Naive thymus-derived CD8-positive, alpha-beta T cell (primary cell): Measurements from ENCODE around the gene MICALL2. TPM values are rescaled to one million over a fixed set of nuclear protein-coding genes. Genes with fewer than 3 reads are reported as not detected.

ENCODE experiments used
- ATAC-seq, 2 donors: fragments of 150-1000 bp; cut with Tn5 transposase in 1 of 2; sonication (Bioruptor Pico), chemical (Tn5 transposase) in 1 of 2; 1 replicate in 1 of 2; 2 replicates in 1 of 2; pipeline ENCODE4 v1.10.0; 2021; ENCODE audit warnings: mild to moderate bottlenecking in 2 of 2, moderate library complexity in 2 of 2
- POLR2A ChIA-PET: fragments of 350-600 bp; sonication (Branson Sonifier 250); formaldehyde crosslinking; loops from one replicate; lab custom pipeline; 2021; ENCODE audit warnings: antibody characterized with exemption; lab: Charles Lee
- DNase-seq, 10 donors: peaks; one replicate each; pipeline versions ENCODE4 v3.0.0 to v3.0.0-alpha.2; 2020 to 2022
- H3K27ac Mint-ChIP-seq, 10 donors: one replicate each; pipeline ENCODE4 v1.8.0; 2020 to 2022; ENCODE audit warnings: mild to moderate bottlenecking in 10 of 10, mixed read lengths in 10 of 10, moderate library complexity in 4 of 10, inconsistent platforms in 1 of 10
- H3K27me3 Mint-ChIP-seq, 5 donors: one replicate each; pipeline ENCODE4 v1.8.0; 2021 to 2022; ENCODE audit warnings: mixed read lengths in 5 of 5
- H3K36me3 Mint-ChIP-seq, 3 donors: one replicate each; pipeline ENCODE4 v1.8.0; 2020 to 2022; ENCODE audit warnings: mixed read lengths in 3 of 3, mild to moderate bottlenecking in 2 of 3, inconsistent platforms in 1 of 3
- H3K4me1 Mint-ChIP-seq, 4 donors: one replicate each; pipeline ENCODE4 v1.8.0; 2021 to 2022; ENCODE audit warnings: mixed read lengths in 4 of 4
- H3K4me3 Mint-ChIP-seq, 10 donors: one replicate each; pipeline ENCODE4 v1.8.0; 2020 to 2022; ENCODE audit warnings: mild to moderate bottlenecking in 10 of 10, mixed read lengths in 10 of 10, moderate library complexity in 6 of 10, inconsistent platforms in 1 of 10
- H3K9me3 Mint-ChIP-seq, 9 donors: one replicate each; pipeline ENCODE4 v1.8.0; 2020 to 2022; ENCODE audit warnings: mixed read lengths in 9 of 9, mild to moderate bottlenecking in 3 of 9, inconsistent platforms in 1 of 9, moderate library complexity in 1 of 9
- polyA plus RNA-seq, 3 donors: library from polyadenylated mRNA; unstranded; fragments of 300-500 nt; fragmentation: Illumina TruSeq; gene quantifications; one replicate each; pipeline ENCODE4 v1.2.3, GENCODE V29; 2021
- total RNA-seq, 8 experiments: library from RNA in 2 of 8; stranded (reverse) in 2 of 8; gene quantifications; one replicate each; pipeline ENCODE4 v1.2.3 and lab custom pipeline; 2021 to 2026

The MICALL2 gene
- total and polyA plus RNA-seq, 5 experiments from 2014 or later = 0.85 to 4.6 (median 2.5) TPM; not detected in 1

DNA sequence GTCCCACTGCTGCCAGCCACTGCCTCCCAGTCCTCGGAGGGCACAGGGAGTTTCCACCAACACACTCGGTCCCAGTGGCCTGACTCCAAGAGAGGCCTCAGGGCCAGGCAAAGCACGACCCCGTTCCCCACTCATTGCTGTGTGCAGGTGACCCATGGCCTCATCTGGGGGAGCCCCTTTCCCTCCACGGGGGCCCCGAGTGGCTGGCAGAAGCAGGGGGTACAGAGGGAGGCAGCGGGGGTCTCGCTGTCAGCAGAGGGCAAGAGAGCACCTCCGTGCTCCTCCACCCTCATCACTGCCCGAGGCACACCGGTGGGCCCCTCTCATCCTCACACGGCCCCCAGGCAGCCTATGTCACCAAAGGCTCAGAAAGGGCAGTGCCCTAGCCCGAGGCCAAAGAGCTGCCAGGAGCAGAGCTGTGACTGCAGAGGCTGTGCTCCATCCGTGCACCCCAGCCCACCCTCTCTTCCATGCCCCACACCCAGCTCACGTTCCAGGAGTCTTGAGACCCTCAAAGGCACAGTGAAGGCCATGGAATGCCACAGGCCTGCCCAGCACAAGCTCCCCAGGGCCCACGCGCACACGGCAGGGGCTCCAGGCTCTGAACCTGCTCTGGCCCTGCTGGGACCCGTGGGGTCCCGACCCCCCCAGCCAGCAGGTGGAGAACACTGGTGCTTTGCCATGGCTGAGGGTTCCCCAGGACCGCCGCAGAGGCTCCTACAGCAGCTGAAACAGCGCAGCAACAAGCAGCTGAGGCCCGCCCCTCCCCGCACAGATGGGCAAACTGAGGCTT is 25.9 kb downstream of the MICALL2 start:
- H3K27me3 Mint-ChIP-seq = peaks cover 2 to 14% (median 4%) of the 10 kb centered on the region in 5 donors
- H3K36me3 Mint-ChIP-seq = no peaks in the 10 kb centered on the region
- POLR2A ChIA-PET = no interaction called here
- no peak for DNase-seq
- no peak for ATAC-seq
- H3K9me3 Mint-ChIP-seq = no peaks in the 10 kb centered on the region
- H3K27ac Mint-ChIP-seq = peak overlapping the region in 1 of 10 donors; percentile 31
- peaks cover 2 to 7% (median 2%) of the 10 kb centered on the region in 4 donors for H3K4me1 Mint-ChIP-seq
- H3K4me3 Mint-ChIP-seq = no peak overlapping the region

DNA sequence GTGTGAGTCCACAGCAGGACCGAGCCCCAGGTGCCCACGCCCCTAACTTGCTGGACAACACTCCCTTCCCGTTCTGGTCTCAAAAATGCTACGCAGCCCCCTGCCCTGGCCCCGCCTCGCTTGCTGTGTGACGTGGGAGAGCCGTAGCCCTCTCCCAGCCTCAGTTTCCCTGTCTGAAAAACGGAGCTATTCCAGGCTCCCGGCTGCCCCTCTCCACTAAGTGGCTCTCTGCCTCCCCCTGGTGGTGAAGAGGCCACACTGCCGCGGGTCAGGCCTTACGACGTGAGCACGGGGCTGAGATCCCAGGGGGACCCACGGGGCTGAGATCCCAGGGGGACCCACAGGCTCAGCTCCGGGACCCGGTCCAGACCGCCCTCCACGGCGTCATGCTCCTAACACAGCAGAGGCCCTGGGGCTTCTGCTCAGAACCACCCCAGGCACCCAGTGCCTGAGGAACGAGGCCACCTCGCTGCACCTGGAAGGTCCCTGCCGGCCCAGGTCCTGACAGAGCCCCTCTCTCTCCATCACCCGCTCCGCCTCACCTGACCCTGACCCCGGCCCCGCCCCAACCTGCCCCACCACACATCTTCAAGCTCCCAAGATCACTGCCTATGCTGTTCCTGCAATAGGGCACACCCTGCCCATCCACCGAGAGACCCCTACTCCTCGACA is 26.7 kb downstream of the MICALL2 start:
- DNase-seq = peak; percentile 49 to 87 (median 76)
- H3K4me1 Mint-ChIP-seq = peaks cover 2 to 7% (median 2%) of the 10 kb centered on the region in 4 donors
- no peaks in the 10 kb centered on the region for H3K36me3 Mint-ChIP-seq
- H3K9me3 Mint-ChIP-seq = no peaks in the 10 kb centered on the region
- POLR2A ChIA-PET = no interaction called here
- H3K27me3 Mint-ChIP-seq = peaks cover 2 to 14% (median 4%) of the 10 kb centered on the region in 5 donors
- H3K27ac Mint-ChIP-seq = peak overlapping the region in 3 of 10 donors; percentile 31 to 74 (median 59)
- peak; percentile 77 to 91 for ATAC-seq
- peak overlapping the region in 3 of 10 donors; percentile 22 to 72 (median 55) for H3K4me3 Mint-ChIP-seq

DNA sequence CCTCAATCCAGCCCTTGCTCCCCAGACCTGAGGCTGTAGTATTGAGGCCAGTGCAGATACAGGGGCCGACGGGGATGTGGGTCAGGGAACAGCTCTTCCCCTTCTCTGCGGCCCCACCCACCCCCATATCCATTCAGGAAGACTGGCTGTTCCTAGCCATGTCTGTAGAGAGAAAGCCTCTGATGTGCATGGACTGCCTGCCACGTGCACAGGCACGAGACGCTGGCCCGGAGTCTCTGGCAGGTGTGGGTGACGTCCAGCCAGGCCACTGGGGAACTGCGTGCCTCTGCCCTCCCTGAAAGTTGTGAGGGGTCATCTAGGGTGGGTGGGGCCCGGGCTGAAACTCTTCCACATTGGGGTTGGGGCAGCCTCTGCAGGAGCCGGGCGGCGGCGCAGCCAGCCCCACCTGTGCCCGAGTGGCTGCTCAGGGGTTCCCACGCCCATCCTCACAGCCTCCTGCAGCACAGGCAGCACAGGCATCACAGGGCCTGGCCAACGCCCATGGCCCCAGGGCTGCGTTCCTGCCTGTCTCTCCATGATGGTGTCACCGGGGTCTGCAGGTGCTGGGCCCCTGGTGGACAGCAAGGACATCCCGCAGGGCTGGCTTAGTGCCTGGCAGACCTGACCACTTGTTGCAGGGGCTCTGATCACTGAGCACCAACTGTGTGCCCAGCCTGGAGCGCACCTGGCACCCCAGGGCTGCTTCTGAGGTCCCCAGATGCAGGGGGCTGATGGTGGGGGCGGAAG is 27.5 kb downstream of the MICALL2 start:
- Mint-ChIP-seq H3K36me3 (no peaks in the 10 kb centered on the region), H3K27ac (no peak overlapping the region), H3K27me3 (peaks cover 2 to 14% (median 4%) of the 10 kb centered on the region in 5 donors), H3K4me3 (no peak overlapping the region), H3K4me1 (peaks cover 2 to 7% (median 2%) of the 10 kb centered on the region in 4 donors), H3K9me3 (no peaks in the 10 kb centered on the region)
- DNase-seq = no peak
- POLR2A ChIA-PET = no interaction called here
- ATAC-seq = no peak

- Mint-ChIP-seq H3K4me3 (no peak overlapping the region), H3K27me3 (peaks cover 2 to 14% (median 4%) of the 10 kb centered on the region in 5 donors), H3K4me1 (peaks cover 2 to 7% (median 2%) of the 10 kb centered on the region in 4 donors), H3K9me3 (no peaks in the 10 kb centered on the region), H3K36me3 (no peaks in the 10 kb centered on the region), H3K27ac (no peak overlapping the region)
- DNase-seq (no peak), ATAC-seq (no peak)
- POLR2A ChIA-PET = no interaction called here
These were observed 28.0 kb downstream of the MICALL2 start for GRCh38 chr7:1431226-1431625.

DNA sequence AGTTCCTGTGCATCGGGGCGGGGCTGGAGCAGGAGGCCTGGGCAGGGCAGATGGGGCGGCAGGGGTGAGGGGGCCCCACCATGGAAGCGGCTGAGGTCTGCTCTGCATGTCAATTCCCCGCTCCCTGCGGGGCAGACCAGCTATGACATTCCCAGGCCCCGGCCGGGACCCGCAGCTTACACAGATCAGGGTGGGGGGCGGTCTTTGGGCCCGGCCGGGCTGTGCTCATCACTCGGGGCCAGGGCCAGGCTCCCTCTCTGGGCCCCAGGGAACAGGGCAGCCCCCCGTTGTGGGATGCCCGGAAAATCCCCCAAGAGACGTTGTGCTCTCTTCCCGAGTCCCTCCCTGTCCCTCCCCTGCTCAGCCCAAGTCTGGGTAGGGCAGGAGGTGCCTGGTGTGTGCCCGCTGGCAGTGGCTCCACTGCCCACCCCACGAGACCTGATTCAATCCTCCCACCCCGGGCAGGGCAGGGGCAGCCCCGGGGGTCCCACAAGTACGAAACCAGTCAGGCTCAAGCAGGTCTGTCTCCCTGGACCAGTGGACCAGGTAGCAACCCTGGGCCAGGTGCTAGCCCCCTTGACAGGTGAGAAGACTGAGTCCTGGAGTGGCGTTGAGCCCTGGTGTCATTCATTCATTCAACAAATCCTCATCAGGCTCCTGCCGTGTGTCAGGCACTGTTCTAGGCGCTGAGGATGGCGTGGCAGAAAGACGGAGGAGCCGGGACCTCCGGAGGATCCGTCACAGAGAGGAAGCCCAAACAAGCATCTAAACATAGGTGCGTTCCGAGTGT is 29.0 kb downstream of the MICALL2 start:
- POLR2A ChIA-PET = no interaction called here
- Mint-ChIP-seq H3K27ac (no peak overlapping the region), H3K27me3 (peaks cover 2 to 14% (median 4%) of the 10 kb centered on the region in 5 donors), H3K36me3 (no peaks in the 10 kb centered on the region), H3K9me3 (no peaks in the 10 kb centered on the region), H3K4me3 (no peak overlapping the region), H3K4me1 (peaks cover 2 to 7% (median 2%) of the 10 kb centered on the region in 4 donors)
- ATAC-seq = no peak
- no peak for DNase-seq

DNA sequence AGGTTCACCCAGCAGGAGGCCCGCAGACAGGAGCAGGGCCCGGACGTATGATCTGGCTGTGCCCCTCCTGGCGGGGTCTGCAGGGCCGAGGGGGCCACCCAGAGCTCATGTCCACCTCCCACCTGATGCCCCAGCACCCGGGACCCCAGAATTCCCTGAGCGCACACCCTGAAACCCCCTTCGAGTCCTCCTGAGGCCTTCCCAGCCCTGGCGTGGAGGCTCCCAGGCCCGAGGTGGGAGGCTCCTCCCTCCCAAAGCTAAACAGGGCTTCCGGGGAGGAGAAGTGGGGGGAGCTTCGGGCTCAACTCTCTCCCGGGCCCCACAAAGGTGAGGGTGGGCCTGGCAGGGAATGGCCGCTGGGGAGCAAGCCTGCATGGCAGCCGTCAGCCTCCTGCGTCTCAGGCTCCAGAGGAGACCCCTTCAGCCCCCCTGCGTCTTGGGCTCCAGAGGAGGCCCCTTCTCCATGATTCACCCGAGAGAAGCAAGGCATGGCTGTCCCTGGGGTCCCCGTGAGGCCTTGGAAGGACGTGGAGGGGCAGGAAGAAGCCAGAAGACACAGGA is 30.2 kb downstream of the MICALL2 start:
- DNase-seq (no peak), ATAC-seq (no peak)
- Mint-ChIP-seq H3K9me3 (no peaks in the 10 kb centered on the region), H3K4me1 (peaks cover 2 to 7% (median 2%) of the 10 kb centered on the region in 4 donors), H3K27ac (no peak overlapping the region), H3K27me3 (peaks cover 2 to 16% (median 4%) of the 10 kb centered on the region in 5 donors), H3K36me3 (no peaks in the 10 kb centered on the region), H3K4me3 (no peak overlapping the region)
- POLR2A ChIA-PET = no interaction called here

DNA sequence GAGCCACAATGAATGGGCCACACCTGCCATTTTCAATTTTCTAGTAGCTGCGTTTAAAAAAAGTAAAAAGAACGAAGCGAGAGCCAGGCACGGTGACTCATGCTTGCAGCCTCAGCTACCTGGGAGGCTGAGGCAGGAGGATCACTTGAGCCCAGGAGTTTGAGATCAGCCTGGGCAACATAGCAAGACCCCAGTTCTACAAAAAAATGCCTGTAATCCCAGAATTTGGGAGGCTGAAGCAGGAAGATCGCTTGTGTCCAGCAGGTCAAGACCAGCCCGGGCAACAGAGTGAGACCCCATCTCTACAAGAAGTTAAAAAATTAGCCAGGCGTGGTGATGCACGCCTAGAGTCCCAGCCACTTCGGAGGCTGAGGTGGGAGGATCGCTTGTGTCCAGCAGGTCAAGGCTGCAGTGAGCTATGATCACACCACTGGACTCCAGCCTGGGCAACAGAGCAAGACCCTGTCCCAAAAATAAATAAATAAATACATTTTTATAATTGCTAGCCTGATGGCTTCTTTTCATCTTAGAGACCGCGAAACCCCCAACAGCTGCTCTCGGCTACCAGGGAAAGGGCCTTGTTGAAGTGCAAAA is 32.1 kb downstream of the MICALL2 start:
- Mint-ChIP-seq H3K36me3 (no peaks in the 10 kb centered on the region), H3K4me1 (peaks cover 0 to 3% (median under 1%) of the 10 kb centered on the region in 4 donors), H3K4me3 (no peak overlapping the region), H3K27me3 (peaks cover 2 to 21% (median 5%) of the 10 kb centered on the region in 5 donors), H3K27ac (no peak overlapping the region), H3K9me3 (no peaks in the 10 kb centered on the region)
- DNase-seq (no peak), ATAC-seq (no peak)
- POLR2A ChIA-PET = interaction anchor here (0.6 kb wide), 2 partner anchors 92 to 907 kb away, joined by 3 to 4 read pairs; no protein-coding TSS in a partner anchor

- Mint-ChIP-seq H3K36me3 (no peaks in the 10 kb centered on the region), H3K4me1 (peaks cover 0 to 3% (median 0%) of the 10 kb centered on the region in 4 donors), H3K27ac (peak overlapping the region in 1 of 10 donors; percentile 24), H3K9me3 (no peaks in the 10 kb centered on the region), H3K27me3 (peaks cover 2 to 22% (median 5%) of the 10 kb centered on the region in 5 donors), H3K4me3 (no peak overlapping the region)
- POLR2A ChIA-PET = interaction anchor here (0.6 kb wide), 1 partner anchor 908 kb away, joined by 4 read pairs; no protein-coding TSS in a partner anchor
- DNase-seq (no peak), ATAC-seq (no peak)
These were observed 32.8 kb downstream of the MICALL2 start for GRCh38 chr7:1426474-1426873.

GRCh38 chr7:1425292-1426136 is 33.8 kb downstream of the MICALL2 start:
- Mint-ChIP-seq H3K4me3 (no peak overlapping the region), H3K9me3 (no peaks in the 10 kb centered on the region), H3K27ac (peak overlapping the region in 1 of 10 donors; percentile 56), H3K27me3 (peaks cover 2 to 15% (median 5%) of the 10 kb centered on the region in 5 donors), H3K4me1 (peaks cover 0 to 3% (median under 1%) of the 10 kb centered on the region in 4 donors), H3K36me3 (no peaks in the 10 kb centered on the region)
- ATAC-seq = peak in 1 of 2 donors; percentile 27
- DNase-seq = no peak
- POLR2A ChIA-PET = interaction anchor here (0.6 kb wide), 1 partner anchor 77 kb away, joined by 3 read pairs; no protein-coding TSS in a partner anchor

- Mint-ChIP-seq H3K27ac (no peak overlapping the region), H3K4me1 (peaks cover 0 to 4% (median 1%) of the 10 kb centered on the region in 4 donors), H3K9me3 (no peaks in the 10 kb centered on the region), H3K4me3 (no peak overlapping the region), H3K27me3 (peaks cover 2 to 14% (median 5%) of the 10 kb centered on the region in 5 donors), H3K36me3 (no peaks in the 10 kb centered on the region)
- POLR2A ChIA-PET = no interaction called here
- no peak for ATAC-seq
- no peak for DNase-seq
These were observed 35.2 kb downstream of the MICALL2 start for GRCh38 chr7:1424041-1424440.
